Fibroblast of mammary gland (primary cell): ENCODE results near the gene MTPN.

Experiments
- DNase-seq: peaks from one replicate; pipeline ENCODE4 v3.0.0-alpha.2; 2010; ENCODE audit warnings: low read depth
- H3K4me3 ChIP-seq: 2 replicates; pipeline ENCODE4 v1.5.1; 2011; ENCODE audit warnings: low read depth, mild to moderate bottlenecking, low read length, moderate library complexity; ENCODE audit not compliant: control insufficient read depth
- TF ChIP-seq, protein P1 (sequence below): conservative IDR thresholded peaks from 2 replicates; pipeline ENCODE4 v1.5.1; 2011; ENCODE audit warnings: low read depth, low read length, inconsistent platforms; ENCODE audit not compliant: control insufficient read depth, insufficient read depth

MTPN gene

GRCh38 chr7:135946289-135947055, 30.7 kb downstream of the MTPN start:
- DNase-seq: no peak
- H3K4me3 ChIP-seq: no peak overlapping the region
- TF ChIP-seq, protein P1, sequence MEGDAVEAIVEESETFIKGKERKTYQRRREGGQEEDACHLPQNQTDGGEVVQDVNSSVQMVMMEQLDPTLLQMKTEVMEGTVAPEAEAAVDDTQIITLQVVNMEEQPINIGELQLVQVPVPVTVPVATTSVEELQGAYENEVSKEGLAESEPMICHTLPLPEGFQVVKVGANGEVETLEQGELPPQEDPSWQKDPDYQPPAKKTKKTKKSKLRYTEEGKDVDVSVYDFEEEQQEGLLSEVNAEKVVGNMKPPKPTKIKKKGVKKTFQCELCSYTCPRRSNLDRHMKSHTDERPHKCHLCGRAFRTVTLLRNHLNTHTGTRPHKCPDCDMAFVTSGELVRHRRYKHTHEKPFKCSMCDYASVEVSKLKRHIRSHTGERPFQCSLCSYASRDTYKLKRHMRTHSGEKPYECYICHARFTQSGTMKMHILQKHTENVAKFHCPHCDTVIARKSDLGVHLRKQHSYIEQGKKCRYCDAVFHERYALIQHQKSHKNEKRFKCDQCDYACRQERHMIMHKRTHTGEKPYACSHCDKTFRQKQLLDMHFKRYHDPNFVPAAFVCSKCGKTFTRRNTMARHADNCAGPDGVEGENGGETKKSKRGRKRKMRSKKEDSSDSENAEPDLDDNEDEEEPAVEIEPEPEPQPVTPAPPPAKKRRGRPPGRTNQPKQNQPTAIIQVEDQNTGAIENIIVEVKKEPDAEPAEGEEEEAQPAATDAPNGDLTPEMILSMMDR: no peak

DNA sequence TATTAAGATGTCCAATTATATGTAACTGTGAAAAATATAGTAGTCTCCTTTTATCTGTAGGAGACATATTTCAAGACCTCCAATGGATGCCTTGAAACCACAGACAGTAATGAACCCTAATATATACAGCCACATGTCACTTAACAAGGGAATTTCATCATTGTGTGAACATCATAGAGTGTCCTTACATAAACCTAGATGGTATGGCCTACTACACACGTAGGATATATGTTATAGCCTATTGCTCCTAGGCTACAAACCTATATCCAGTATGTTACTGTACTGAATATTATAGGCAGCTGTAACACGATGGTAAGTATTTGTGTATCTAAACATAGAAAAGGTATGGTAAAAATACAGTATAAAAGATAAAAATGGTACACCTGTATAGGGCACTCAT, 32.4 kb downstream of the MTPN start:
- H3K4me3 ChIP-seq: no peak overlapping the region
- TF ChIP-seq, protein P1: no peak
- DNase-seq: no peak

DNA sequence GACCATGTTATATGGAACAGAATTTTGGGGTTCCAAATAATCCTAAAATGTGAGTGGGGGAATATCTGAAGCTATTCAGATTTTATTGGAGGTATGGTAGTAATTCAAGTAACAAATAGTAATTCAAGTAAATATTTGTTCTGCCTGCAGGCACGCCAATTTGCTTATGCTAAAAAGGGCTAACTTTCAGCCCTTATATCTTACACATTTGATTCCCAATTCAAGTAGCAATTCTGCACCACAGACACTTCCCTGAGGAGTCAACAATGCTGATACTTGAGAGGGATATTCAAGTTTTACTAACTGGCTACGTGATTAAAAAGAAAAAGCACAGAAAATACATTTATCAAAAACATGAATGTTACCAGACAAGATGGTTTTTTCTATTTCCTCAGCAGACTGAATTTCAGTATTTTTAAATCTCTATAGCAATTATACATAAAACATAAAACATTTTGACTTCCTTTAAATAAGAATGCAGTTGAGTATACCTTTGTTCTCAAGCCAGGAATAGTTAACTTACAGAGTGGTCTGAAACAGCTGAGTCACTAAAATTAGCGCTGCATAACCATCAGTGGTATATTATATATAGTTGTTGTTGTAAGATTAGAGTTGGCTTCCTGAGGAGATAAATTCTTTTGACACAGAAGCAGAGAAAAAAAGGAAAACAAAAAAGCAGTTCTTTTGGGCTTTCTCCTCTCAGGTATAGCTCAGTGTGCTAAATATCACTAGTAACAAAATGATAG, 33.9 kb downstream of the MTPN start:
- TF ChIP-seq, protein P1: no peak
- no peak for DNase-seq
- no peak overlapping the region for H3K4me3 ChIP-seq

GRCh38 chr7:135942614-135943013, 34.5 kb downstream of the MTPN start:
- TF ChIP-seq, protein P1: no peak
- no peak overlapping the region for H3K4me3 ChIP-seq
- no peak for DNase-seq

- no peak overlapping the region for H3K4me3 ChIP-seq
- no peak for DNase-seq
- TF ChIP-seq, protein P1: no peak
These were observed 36.8 kb downstream of the MTPN start for GRCh38 chr7:135940077-135941075.

GRCh38 chr7:135939261-135939812, 37.8 kb downstream of the MTPN start:
- H3K4me3 ChIP-seq: no peak overlapping the region
- no peak for DNase-seq
- TF ChIP-seq, protein P1: no peak
